ENCODE results near the gene KRT24. TPM values are rescaled to one million over a fixed set of nuclear protein-coding genes. Genes with fewer than 3 reads are reported as not detected.

The KRT24 gene
- total RNA-seq: not detected

DNA sequence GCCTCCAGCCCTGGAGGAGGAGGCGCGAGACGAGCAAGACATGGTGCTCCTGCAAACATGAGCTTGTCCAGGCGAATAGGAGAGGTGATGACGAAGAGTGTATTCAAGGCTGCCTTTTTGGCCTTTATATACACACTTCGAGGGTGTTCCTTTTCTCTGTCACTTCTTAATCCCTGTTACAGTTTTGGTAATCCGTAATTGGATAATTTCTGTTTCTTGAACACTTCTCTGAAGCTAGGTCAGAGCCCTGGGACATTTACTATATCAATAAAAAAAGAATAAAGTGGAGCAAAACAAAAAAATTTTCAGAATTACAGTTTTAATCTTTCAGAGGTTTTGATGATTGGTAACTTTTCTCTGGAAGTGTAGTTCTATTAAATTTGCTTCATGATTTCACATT, at the start of gene KRT24:
Gene KRT24, minus strand, starts transcription at position 101 of the 400 bp plus-strand sequence. Its CDS starts 59 bp downstream, at position 42.

DNA sequence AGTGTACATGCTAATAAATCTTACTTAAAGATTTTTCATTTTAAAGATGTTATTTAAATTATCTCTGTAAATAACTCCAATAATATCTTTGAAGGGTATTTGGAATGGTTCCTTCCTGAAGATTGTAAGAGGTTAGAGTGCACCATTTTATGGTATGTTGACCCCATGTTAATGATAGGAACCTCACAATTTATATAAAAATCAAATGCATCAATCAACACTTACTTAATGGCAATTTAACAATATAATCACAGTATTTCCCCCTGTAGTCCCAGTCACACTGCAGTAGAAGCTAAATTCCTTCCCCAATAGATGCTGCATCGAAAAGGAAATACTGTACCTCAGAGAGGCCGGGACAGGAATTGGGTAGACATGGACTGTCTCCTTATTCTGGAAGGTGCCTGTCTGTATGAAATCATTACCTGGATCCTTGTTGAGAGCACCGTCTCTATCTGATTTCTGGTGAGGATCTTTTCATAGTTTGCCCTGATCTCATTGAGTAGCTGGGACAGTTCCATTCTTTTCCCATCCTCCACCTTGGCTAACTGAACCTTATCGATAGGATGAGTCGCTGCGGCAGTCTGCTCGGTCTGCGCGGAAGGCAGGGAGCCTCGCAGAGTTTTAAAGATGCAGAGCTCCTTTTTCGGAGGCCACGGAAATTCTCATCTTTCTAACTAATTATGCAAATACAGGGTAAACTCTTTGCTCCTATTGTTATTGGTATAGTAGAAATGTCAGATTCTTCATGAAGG, 38.8 kb downstream of the KRT24 start, which contains the start of gene KRT222:
Gene KRT222, minus strand, starts transcription at position 596 of the 752 bp plus-strand sequence. Its CDS starts 78 bp downstream, at position 518.

Other genes starting within 250 kb of the KRT24 start
- not detected for gene TNS4, start 202.1 kb downstream of the KRT24 start, total RNA-seq
- gene CCR7, start 138.3 kb downstream of the KRT24 start, total RNA-seq: not detected
- gene SMARCE1, start 55.9 kb downstream of the KRT24 start, total RNA-seq: 95.5 TPM
- 18.7 TPM for gene KRT222, start 38.6 kb downstream of the KRT24 start, total RNA-seq
- not detected for gene KRT25, start 51.6 kb upstream of the KRT24 start, total RNA-seq
- gene KRT26, start 68.4 kb upstream of the KRT24 start, total RNA-seq: not detected
- not detected for gene KRT27, start 78.8 kb upstream of the KRT24 start, total RNA-seq
- gene KRT28, start 96.2 kb upstream of the KRT24 start, total RNA-seq: not detected
- gene KRT10, start 118.9 kb upstream of the KRT24 start, total RNA-seq: 2.8 TPM
- not detected for gene KRT12, start 163.5 kb upstream of the KRT24 start, total RNA-seq
- gene KRT20, start 181.5 kb upstream of the KRT24 start, total RNA-seq: not detected
- 0.46 TPM for gene KRT23, start 233.9 kb upstream of the KRT24 start, total RNA-seq